HG03432 (cell line): ENCODE results near the gene RFC2.
"Not testable (repeated sequence)": the region's sequence is repeated elsewhere in the genome, so short reads cannot be mapped to it uniquely, and the experiment has no call there.

ENCODE experiments used
- ATAC-seq: cut with Tn5 transposase; IDR thresholded peaks from one replicate; pipeline ENCODE4 v1.9.1; 2021; ENCODE audit warnings: mild to moderate bottlenecking, moderate library complexity; ENCODE audit not compliant: unreplicated experiment

Gene RFC2

DNA sequence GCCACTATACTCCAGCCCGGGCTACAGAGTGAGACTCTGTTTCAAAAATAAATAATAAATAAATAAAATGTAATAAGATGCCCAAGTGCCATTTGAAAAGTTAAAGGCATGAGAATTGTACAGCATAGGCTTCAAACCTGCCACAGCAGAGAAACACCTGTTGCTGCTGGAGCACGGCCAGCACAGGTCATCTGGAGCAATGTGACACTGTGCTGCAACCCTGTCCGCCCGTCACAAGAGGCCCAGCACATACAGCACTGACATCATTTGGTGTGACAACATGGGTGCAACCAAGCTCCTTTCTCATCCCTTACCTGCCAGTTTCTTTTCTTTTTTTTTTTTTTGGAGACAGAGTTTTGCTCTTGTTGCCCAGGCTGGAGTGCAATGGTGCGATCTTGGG is 1.3 kb downstream of the RFC2 start:
- no peak for ATAC-seq

DNA sequence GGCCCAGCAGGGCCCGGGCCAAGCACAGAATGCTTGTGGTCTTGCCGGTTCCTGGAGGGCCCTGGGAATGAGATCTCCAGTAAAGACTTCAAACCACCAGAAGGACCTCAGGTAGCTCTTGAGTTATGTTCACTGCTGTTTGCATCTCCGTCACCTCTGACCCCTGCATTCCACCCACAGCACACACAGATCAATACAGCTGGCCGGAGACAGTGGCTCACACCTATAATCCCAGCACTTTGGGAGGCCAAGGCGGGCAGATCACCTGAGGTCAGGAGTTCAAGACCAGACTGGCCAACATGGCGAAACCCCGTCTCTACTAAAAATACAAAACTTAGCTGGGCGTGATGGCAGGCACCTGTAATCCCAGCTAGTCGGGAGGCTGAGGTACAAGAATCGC is 5.1 kb downstream of the RFC2 start:
- not testable (repeated sequence) for ATAC-seq

DNA sequence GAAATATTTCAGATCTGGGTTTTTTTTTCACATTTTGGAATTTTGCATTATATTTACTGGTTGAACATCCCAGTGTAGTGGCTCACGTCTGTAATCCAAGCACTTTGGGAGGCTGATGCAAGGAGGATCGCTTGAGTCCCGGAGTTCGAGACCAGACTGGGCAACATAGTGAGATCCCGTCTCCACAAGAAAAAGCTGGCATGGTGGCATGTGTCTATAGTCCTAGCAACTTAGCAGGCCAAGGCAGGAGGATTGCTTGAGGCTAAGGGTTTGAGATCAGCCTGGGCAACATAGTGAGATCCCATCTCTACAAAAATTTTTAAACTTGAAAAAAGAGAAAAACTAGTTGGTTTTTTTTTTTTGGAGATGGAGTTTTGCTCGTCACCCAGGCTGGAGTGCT is 6.0 kb downstream of the RFC2 start:
- no peak for ATAC-seq

DNA sequence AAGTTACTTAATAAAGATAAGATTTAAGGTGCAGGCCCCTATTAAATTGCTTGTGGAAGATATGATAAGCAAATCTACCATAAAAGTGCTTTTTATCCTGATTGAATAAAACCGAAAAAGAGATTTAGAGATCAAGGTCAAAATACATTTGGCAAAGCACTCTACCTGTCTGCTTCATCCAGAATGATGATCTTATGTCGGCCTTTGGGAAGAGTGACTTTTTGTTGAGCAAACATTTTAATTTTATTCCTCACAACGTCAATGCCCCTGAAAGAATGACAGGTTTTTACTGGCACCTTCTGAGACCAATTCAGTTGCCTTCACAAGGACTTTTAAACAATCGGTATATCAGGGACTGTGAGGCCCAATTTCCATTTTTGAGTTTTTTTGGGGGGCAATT is 7.7 kb downstream of the RFC2 start:
- no peak for ATAC-seq

DNA sequence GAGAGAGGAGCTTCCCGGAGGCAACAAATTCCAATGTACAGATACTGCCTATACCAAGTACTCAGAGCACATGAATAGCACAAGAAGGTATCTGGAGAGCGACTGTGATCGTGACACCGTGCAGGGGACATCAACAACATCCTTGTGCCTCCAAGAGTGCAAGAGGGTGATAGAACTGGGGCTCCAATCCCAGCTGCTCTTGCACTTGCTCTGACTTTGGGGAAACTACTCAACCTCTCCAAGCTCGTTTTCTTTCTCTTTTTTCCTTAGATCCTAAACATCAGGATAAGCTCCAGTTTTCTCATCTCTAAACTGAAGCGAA is 12.1 kb downstream of the RFC2 start:
- peak; percentile 14 for ATAC-seq

DNA sequence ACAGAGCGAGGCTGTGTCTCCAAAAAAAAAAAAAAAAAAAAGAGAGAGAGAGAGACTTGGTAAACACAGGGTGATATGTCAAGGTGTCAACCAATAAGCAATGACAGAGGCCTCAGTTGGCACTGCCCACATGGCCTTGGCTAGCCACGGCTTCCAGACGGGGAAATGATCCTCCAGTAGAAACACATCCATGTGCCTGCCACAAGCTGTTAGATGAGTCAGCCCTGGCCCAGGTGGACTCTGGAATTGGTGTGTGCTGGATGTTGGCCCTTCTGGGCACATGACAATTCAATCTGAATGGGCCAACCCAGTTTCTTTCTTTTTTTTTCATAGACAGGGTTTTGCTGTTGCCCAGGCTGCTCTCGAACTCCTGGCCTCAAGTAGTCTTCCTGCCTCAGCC is 13.7 kb downstream of the RFC2 start:
- no peak for ATAC-seq

DNA sequence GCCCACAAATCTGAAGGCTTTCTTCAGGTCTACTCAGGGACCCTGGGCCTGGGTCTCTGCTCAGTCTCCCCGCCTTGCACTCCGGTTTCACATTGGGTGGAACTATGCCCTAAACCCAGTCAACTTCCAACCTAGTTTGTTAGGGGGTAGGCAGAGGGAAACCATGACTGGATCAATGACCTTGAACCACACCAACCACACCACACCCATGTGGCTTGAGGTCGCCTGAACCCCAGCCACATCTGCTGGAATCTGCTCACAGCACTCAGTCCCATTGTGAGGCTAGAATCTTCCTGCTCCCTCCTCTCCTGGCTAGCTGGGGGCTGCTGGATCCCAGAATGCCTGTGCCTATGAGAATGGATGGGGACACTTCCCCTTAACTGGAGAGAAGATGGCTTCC is 17.9 kb downstream of the RFC2 start:
- no peak for ATAC-seq

DNA sequence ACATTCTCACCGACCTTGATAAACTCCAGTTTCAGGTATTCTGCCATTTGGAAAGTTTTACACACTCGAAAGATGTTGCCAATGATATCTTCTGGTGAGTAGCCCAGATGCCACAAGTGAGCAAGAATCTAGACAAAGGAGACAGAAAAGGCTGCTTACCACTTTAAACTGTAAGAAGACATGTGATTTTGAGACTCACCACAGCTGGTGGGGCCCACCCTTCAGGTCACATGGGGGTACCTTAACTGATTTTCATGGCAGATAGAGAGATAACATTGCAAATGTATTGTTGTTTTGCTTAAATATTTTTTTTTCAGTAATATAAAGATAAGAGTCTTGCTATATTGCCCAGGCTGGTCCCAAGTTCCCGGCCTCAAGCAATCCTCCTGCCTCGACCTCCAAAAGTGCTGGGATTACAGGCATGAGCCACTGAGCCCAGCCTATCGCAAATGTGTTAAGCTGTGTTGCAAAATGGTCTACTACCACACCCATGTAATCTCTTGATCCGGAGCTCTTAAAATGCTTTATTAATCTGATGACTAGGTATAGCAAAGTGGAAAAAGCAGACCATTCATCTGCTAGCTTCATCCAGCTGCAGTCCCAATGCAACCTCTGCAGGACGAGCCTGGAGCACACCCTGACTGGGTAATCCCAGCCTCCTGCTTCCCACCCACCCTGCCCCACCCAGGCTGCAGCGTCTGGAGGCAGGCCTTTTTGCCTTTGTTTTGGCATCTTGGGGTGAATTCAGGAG is 18.5 kb downstream of the RFC2 start:
- ATAC-seq = no peak

DNA sequence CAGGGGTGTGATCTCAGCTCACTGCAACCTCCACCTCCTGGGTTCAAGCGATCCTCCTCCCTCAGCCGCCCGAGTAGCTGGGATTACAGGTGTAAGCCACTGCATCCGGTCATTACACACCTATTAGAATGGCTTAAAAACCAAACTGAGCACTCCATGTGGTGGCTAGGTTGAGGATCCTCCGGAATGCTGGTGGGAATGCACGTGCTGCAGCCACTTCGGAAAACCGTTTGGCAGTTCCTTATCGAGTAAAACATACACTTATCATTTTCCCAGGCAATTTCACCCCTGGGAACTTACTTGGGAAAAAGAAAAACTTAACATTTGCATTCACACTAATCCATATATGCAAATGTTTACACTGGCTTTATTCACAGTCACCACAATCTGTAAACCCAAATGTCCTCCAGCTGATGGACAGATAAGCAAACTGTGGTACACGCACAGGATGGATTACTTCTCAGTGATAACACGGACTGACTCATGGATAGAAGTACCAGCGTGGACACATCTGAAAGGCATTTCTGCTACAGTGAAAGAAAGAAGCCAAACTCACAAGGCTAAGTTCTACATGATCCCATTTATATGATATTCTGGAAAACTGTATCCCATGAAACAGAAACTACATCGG is 20.4 kb downstream of the RFC2 start:
- ATAC-seq = no peak

DNA sequence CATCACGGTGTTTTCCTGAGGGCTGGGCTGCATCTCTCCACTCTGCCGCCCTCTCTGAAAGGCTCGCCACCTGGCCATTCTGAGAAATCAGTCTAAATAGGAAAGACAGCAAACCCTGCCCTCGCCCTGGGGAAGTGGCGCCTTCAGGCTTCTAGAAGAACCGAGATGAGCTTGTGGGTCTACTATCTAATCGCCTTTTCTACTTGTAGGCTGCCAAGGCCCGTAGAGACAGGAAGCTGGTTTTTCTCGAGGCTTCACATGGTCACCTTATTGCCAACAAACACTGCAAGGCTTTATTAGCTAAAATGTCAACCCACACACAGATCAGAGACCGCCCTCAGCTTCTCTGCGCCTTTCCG is 23.0 kb downstream of the RFC2 start:
- ATAC-seq = peak; percentile 70

DNA sequence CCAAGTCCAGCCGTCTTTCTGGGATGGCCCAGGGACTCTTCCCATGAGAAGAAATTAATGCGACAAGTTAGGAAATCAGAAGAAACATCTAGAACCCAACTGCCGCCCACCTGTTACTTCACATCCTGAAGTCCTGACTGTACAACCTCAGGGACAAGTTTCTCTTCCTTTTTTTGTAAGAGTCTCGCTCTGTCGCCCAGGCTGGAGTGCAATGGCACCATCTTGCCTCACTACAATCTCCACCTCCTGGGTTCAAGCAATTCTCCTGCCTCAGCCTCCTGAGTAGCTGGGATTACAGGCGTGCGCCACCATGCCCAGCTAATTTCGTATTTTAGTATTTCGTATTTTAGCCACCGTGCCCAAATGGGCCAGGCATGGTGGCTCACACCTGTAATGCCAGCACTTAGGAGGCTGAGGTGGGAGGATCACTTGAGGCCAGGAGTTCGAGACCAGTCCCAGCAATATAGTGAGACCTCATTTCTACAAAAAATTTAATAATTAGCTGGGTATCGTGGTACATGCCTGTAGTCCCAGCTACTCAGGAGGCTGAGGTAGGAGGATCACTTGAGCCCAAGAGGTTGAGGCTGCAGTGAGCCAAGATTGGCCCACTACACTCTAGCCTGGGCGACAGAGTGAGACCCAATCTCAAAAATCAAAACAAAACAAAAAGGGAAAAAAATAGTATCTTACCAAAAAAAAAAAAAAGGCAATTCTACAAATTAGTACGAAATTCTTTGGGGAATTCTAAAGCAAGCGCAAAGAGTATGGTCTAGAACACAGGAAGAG is 23.6 kb downstream of the RFC2 start:
- peak; percentile 48 for ATAC-seq

DNA sequence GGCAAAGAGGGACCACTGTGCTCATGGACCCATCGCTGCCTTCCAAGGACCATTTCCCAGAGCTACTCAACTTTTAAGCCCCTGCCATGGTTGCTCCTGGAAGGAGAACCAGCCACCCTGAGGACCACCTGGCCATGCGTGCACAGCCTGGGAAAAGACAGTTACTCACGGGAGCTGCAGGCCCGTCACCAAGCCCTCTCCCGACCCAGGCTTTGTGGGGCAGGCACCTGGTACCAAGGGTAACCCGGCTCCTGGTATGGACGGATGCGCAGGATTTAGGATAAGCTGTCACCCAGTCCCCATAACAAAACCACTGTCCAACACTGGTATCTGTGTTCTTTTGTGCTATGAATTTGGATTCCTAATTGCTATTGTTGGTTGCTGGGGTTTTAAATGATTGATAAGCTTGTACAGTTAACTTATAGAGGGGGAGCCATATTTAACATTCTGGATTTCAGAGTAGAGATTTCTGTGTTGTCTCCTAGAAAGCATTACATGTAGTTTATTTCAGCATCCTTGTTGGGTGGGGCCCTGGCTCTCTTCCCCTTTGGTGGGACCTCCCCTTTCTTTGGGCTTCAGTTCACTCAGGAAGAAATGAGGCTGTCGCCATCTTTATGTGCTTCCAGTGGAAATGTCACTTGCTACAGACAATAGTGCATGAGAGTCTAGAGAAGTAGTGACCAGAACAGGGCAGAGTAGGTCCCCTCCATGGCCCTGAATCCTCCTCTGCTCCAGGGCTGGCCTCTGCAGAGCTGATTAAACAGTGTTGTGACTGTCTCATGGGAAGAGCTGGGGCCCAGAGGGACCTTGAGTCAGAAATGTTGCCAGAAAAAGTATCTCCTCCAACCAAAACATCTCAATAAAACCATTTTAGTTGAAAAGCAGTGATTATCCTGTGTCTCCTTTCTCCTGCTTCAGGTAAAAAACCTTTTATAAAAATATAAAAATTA is 25.0 kb downstream of the RFC2 start:
- no peak for ATAC-seq

DNA sequence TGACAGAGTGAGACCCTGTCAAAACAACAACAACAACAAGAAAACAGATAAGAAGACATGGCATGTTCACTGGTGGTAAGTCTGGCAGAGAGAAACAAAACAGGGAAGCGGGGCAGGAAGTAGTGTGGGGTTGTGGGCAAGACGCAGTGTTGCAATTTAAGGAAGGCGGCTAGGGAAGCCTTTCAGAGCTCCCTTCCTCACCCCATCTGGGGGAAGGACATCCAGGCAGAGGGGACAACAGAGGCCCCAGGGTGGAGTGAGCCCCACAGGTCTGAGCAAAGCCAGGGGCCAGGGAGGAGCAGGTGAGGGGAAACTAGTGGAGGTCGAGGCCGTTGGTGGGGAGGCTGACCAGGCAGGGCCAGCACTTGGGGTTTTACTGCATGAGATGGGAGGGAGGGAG is 27.6 kb downstream of the RFC2 start:
- no peak for ATAC-seq

DNA sequence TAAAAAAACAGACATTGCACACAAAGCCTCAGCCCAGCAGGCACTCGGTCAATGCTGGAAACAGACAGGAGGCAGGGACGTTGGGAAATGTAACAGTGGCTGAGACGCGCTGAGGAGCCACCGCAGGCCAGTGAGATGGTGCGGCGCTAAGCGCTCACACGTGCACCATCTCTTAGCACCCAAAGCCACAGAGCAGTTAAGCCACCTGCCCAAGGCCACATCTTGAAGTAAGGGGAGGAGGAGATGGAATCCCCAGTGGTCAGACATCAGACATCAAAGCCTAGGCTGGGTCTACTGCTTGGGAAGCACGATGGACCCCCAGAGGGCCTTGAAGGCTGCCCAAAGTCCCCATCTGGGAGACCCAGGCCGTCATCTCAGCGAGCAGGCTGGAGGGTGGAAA is 28.8 kb downstream of the RFC2 start:
- ATAC-seq = no peak

DNA sequence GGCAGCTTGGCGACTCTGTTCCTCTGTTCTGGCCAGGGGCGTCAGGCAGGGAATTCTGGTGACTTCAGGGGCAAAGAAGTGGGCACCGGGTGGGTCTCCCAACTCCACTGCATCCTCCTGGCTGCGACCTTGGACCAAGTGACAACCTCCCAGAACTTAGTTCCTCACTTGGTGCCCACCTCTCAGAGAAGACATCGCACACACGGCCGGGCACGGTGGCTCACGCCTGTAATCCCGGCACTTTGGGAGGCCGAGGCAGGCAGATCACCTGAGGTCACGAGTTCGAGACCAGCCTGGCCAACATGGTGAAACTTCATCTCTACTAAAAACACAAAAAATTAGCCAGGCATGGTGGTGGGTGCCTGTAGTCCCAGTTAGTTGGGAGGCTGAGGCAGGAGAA is 29.3 kb downstream of the RFC2 start:
- not testable (repeated sequence) for ATAC-seq

DNA sequence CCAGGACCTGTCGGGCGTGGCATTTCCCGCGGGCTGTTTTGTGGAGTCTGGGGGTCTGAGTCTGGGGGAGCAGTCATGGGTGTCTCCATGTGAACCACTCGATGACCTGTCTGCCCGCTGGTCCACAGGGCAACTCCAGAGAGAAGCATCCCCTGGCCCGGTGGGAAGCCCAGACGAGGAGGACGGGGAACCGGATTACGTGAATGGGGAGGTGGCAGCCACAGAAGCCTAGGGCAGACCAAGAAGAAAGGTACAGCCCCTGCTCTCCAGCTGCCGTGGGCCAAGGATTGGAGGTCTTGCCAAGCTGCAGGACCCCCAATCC is 29.7 kb downstream of the RFC2 start:
- no peak for ATAC-seq

DNA sequence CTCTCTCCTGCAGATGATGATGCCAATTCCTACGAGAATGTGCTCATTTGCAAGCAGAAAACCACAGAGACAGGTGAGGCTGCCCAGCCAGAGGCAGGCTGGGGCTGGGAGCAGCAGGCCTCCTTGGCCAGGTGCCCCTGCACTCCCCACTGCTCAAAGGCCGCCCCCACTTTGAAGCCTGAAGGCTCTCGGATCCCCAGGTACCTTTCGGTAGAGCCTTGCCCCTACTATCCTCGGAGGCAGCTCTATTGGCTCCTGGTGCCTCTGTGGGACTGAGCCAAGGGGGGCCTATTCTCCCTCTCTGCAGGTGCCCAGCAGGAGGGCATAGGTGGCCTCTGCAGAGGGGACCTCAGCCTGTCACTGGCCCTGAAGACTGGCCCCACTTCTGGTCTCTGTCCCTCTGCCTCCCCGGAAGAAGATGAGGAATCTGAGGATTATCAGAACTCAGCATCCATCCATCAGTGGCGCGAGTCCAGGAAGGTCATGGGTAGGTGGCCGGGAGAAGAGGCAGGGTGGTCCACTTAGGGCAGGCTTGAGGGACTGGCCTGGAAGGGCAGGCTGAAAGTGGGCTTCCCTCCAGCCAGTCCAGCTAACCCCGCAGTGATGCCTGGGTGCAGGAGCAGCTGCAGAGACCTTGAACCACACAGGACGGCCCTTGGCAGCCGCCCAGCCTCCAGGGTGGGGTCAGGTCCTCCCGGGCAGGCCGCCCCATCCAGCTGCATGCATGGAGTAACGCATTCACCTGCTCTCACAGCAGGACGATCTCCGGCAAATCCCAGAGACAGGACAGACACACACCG is 30.3 kb downstream of the RFC2 start:
- ATAC-seq = no peak

DNA sequence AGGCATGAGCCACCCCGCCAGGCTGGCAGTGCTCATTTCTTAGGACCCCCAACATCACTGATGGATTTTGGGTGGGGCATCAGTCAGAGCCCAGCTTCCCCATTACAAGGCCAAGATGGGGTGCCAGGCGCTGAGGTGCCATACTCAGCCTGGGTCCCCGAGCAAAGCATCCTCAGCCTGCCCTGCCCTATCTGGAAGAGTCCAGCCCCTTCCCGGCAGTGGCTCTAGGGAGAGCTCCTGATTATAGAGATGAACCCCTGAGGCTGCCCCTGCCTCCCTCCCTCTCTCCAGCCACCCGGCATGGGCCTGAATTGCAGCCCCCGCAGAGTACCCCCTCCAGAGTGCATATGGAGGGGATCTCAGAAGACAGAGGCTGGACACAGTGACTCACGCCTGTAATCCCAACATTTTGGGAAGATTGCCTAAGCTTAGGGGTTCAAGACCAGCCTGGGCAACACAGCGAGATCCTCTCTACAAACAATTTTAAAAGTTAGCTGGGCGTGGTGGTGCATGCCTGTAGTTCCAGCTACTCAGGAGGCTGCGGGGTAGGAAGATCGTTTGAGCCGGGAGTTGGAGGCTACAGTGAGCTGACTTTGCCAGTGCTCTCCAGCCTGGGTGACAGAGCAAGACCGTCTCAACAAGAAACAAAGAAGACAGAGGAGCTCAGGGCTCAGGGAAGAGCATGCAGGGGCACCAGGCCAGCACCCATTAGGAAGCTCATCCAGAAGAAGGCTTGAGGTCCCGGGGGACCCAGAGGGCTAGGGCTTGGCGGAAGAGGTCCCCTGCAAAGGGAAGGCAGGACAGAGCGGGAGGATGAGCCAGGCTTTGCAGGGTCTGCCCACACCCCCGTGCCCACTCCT is 31.1 kb downstream of the RFC2 start:
- no peak for ATAC-seq

DNA sequence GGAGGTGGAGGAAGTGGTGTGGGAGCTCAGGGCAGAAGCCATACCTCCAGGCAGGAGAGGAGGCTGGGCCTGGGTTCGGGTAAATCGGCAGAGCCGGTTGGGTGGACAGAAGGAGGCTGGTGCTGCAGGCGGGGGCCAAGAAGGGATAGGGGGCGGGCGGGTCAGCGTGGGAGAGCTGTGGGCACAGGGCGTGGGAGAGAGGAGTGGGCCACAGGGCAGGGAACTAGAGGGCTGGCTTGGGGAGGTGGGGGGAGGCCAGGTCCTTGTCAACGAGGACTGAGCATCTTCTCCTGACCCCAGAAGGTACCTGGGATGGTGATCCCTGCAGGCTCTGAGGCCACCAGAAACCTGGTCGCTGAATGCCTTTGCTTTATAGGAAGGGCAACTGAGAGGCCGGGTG is 32.5 kb downstream of the RFC2 start:
- ATAC-seq = no peak

DNA sequence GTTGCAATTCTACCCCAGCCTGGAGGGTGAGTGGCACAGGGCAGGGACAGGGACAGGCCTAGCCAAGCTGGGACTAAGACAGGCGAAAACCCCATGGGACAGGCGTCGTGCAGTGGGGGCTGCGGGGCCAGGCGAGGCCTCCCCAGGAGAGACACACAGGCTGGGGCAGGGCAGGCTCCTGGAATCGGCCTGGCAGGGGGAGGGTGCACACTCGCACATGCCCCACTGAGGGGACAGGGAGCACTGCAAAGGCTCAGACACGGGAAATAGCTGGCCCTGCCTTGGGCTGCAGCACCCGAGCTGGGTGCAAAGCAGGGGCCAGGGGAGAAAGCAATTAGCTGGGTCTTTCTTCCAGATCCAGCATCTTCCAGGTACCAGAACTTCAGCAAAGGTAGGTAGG is 34.0 kb downstream of the RFC2 start:
- ATAC-seq = no peak
